ENCODE data around the gene GRIN2A.

DNA sequence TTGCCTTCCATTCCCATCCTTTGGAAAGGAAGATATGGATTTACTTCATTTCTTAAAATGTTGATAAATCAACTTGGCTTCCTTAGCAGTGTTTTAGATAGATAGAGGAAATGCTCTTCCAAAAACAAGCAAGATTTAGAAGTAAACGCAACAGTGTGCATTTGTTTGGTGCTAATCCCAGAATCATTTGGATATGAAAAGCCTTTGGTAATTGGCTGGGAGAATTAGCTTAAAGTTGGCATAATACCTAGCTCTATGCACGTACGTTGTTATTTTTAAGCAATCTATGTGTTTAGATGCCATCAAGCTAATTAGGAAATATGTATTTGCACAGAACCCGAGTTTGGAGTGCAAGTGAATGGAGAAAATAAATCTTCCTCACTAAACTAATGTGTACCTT is 415.3 kb downstream of the GRIN2A start:
- TF ChIP-seq, protein P1, sequence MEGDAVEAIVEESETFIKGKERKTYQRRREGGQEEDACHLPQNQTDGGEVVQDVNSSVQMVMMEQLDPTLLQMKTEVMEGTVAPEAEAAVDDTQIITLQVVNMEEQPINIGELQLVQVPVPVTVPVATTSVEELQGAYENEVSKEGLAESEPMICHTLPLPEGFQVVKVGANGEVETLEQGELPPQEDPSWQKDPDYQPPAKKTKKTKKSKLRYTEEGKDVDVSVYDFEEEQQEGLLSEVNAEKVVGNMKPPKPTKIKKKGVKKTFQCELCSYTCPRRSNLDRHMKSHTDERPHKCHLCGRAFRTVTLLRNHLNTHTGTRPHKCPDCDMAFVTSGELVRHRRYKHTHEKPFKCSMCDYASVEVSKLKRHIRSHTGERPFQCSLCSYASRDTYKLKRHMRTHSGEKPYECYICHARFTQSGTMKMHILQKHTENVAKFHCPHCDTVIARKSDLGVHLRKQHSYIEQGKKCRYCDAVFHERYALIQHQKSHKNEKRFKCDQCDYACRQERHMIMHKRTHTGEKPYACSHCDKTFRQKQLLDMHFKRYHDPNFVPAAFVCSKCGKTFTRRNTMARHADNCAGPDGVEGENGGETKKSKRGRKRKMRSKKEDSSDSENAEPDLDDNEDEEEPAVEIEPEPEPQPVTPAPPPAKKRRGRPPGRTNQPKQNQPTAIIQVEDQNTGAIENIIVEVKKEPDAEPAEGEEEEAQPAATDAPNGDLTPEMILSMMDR (IDR thresholded peaks at IDR 0.05; ENCODE audit: insufficient read depth, low read length), result no peak
- no peak for TF ChIP-seq POLR2AphosphoS5 (IDR thresholded peaks at IDR 0.05; ENCODE audit: low read depth)

Measured in HL-60 (cell line).